ENCODE results near the gene GOSR2. TPM values are rescaled to one million over a fixed set of nuclear protein-coding genes. Genes with fewer than 3 reads are reported as not detected.

The GOSR2 gene
- total and polyA plus RNA-seq, 9 of the 15 experiments (the other 6 are each of a cell fraction or from before 2014, with no cell fraction given) = 32.7 to 96.3 (median 48.9) TPM

DNA sequence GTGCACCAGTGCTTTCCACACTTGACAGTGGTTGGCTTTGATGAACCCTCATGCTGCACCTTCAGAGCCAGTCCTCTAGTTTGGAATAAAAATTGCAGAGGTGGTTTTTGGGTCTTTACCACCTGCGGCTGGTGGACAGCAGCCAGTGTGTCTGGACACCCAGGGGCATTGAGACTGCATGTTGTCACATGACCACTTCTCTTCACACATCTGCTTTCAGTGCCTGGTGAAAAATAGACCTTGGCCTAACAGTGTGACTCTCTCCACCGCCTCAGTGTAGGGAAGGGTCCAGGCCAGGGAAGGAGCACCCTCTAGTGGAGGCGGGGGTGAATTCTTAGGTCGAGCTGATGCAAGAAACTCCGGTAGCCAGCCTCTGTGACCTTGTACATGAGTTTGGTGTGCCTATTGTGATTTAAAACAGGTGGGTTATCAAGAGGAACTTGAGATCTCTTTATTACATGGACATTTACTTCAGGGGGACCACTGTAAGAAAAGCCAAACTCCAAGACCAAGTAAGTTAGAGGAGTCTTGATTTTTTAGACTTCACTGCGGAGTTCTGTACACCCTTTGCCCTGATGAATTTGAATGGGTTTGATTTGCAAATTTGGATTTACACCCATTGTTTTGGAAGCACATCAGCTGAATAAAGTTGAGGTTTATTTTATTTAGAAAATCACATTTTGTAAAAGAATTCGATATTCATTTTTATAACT is 17.9 kb downstream of the GOSR2 start (continued):
- TF ChIP-seq, protein P1, sequence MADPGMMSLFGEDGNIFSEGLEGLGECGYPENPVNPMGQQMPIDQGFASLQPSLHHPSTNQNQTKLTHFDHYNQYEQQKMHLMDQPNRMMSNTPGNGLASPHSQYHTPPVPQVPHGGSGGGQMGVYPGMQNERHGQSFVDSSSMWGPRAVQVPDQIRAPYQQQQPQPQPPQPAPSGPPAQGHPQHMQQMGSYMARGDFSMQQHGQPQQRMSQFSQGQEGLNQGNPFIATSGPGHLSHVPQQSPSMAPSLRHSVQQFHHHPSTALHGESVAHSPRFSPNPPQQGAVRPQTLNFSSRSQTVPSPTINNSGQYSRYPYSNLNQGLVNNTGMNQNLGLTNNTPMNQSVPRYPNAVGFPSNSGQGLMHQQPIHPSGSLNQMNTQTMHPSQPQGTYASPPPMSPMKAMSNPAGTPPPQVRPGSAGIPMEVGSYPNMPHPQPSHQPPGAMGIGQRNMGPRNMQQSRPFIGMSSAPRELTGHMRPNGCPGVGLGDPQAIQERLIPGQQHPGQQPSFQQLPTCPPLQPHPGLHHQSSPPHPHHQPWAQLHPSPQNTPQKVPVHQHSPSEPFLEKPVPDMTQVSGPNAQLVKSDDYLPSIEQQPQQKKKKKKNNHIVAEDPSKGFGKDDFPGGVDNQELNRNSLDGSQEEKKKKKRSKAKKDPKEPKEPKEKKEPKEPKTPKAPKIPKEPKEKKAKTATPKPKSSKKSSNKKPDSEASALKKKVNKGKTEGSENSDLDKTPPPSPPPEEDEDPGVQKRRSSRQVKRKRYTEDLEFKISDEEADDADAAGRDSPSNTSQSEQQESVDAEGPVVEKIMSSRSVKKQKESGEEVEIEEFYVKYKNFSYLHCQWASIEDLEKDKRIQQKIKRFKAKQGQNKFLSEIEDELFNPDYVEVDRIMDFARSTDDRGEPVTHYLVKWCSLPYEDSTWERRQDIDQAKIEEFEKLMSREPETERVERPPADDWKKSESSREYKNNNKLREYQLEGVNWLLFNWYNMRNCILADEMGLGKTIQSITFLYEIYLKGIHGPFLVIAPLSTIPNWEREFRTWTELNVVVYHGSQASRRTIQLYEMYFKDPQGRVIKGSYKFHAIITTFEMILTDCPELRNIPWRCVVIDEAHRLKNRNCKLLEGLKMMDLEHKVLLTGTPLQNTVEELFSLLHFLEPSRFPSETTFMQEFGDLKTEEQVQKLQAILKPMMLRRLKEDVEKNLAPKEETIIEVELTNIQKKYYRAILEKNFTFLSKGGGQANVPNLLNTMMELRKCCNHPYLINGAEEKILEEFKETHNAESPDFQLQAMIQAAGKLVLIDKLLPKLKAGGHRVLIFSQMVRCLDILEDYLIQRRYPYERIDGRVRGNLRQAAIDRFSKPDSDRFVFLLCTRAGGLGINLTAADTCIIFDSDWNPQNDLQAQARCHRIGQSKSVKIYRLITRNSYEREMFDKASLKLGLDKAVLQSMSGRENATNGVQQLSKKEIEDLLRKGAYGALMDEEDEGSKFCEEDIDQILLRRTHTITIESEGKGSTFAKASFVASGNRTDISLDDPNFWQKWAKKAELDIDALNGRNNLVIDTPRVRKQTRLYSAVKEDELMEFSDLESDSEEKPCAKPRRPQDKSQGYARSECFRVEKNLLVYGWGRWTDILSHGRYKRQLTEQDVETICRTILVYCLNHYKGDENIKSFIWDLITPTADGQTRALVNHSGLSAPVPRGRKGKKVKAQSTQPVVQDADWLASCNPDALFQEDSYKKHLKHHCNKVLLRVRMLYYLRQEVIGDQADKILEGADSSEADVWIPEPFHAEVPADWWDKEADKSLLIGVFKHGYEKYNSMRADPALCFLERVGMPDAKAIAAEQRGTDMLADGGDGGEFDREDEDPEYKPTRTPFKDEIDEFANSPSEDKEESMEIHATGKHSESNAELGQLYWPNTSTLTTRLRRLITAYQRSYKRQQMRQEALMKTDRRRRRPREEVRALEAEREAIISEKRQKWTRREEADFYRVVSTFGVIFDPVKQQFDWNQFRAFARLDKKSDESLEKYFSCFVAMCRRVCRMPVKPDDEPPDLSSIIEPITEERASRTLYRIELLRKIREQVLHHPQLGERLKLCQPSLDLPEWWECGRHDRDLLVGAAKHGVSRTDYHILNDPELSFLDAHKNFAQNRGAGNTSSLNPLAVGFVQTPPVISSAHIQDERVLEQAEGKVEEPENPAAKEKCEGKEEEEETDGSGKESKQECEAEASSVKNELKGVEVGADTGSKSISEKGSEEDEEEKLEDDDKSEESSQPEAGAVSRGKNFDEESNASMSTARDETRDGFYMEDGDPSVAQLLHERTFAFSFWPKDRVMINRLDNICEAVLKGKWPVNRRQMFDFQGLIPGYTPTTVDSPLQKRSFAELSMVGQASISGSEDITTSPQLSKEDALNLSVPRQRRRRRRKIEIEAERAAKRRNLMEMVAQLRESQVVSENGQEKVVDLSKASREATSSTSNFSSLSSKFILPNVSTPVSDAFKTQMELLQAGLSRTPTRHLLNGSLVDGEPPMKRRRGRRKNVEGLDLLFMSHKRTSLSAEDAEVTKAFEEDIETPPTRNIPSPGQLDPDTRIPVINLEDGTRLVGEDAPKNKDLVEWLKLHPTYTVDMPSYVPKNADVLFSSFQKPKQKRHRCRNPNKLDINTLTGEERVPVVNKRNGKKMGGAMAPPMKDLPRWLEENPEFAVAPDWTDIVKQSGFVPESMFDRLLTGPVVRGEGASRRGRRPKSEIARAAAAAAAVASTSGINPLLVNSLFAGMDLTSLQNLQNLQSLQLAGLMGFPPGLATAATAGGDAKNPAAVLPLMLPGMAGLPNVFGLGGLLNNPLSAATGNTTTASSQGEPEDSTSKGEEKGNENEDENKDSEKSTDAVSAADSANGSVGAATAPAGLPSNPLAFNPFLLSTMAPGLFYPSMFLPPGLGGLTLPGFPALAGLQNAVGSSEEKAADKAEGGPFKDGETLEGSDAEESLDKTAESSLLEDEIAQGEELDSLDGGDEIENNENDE (IDR thresholded peaks at IDR 0.05; ENCODE audit: low read depth, low read length) = no peak
- TF ChIP-seq SREBF1 (IDR thresholded peaks at IDR 0.05; ENCODE audit: borderline replicate concordance, low read depth, low read length) = no peak
- TF ChIP-seq MBD1 (CRISPR knock-in tag; IDR thresholded peaks at IDR 0.05) = no peak
- no peak for TF ChIP-seq ZNF408 (CRISPR knock-in tag; IDR thresholded peaks at IDR 0.05; ENCODE audit: low read depth)
- no peak for TF ChIP-seq KLF16 (IDR thresholded peaks at IDR 0.05)
- no peak for TF ChIP-seq ZNF134 (CRISPR knock-in tag; conservative IDR thresholded peaks at IDR 0.05)
- TF ChIP-seq ZNF263 (CRISPR knock-in tag; IDR thresholded peaks at IDR 0.05; ENCODE audit: borderline replicate concordance) = no peak
- TF ChIP-seq ARID3B (CRISPR knock-in tag; IDR thresholded peaks at IDR 0.05; ENCODE audit: borderline replicate concordance) = no peak
- TF ChIP-seq MAZ (CRISPR knock-in tag; conservative IDR thresholded peaks at IDR 0.05 in 1 of 2, IDR thresholded peaks at IDR 0.05 in 1 of 2) = 0 out of 4 replicates have a peak, but pooled peaks of 1 of the 2 experiments have one; percentile 37
- TF ChIP-seq ATF7 (IDR thresholded peaks at IDR 0.05) = 0 out of 2 replicates have a peak, but pooled peaks have one; percentile 31
- TF ChIP-seq, protein P2, sequence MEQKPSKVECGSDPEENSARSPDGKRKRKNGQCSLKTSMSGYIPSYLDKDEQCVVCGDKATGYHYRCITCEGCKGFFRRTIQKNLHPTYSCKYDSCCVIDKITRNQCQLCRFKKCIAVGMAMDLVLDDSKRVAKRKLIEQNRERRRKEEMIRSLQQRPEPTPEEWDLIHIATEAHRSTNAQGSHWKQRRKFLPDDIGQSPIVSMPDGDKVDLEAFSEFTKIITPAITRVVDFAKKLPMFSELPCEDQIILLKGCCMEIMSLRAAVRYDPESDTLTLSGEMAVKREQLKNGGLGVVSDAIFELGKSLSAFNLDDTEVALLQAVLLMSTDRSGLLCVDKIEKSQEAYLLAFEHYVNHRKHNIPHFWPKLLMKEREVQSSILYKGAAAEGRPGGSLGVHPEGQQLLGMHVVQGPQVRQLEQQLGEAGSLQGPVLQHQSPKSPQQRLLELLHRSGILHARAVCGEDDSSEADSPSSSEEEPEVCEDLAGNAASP (IDR thresholded peaks at IDR 0.05) = no peak
